ENCODE results near the gene ITCH.
"Not testable (repeated sequence)": the region's sequence is repeated elsewhere in the genome, so short reads cannot be mapped to it uniquely, and the experiment has no call there.

The ITCH gene

GRCh38 chr20:34514897-34515483 is 151.9 kb downstream of the ITCH start:
- DNase-seq, result no peak

- DNase-seq, result peak; percentile 88
Observed at GRCh38 chr20:34515484-34516246, 152.6 kb downstream of the ITCH start.

- DNase-seq, result peak; percentile 98
Observed at GRCh38 chr20:34516247-34517113, 153.4 kb downstream of the ITCH start, which contains the start of gene DYNLRB1. Gene DYNLRB1, plus strand, starts transcription at chr20:34516422. Its CDS starts 37 bp downstream, at chr20:34516459.

- no peak for DNase-seq
Observed at GRCh38 chr20:34517114-34517505, 154.0 kb downstream of the ITCH start.

- DNase-seq, result not testable (repeated sequence)
Observed at GRCh38 chr20:34518863-34519262, 155.8 kb downstream of the ITCH start.

GRCh38 chr20:34519841-34520240 is 156.8 kb downstream of the ITCH start:
- DNase-seq, result not testable (repeated sequence)

GRCh38 chr20:34522969-34523871 is 160.1 kb downstream of the ITCH start:
- peak; percentile 72 for DNase-seq

GRCh38 chr20:34524426-34524825 is 161.4 kb downstream of the ITCH start:
- DNase-seq, result peak; percentile 30

- no peak for DNase-seq
Observed at GRCh38 chr20:34525342-34525708, 162.3 kb downstream of the ITCH start.

GRCh38 chr20:34525709-34526416 is 162.8 kb downstream of the ITCH start:
- DNase-seq, result peak; percentile 35

GRCh38 chr20:34526466-34526865 is 163.4 kb downstream of the ITCH start:
- DNase-seq, result no peak

- DNase-seq, result no peak
Observed at GRCh38 chr20:34527016-34527415, 163.9 kb downstream of the ITCH start.

- no peak for DNase-seq
Observed at GRCh38 chr20:34528921-34529297, 165.8 kb downstream of the ITCH start.

- DNase-seq, result no peak
Observed at GRCh38 chr20:34529742-34530141, 166.7 kb downstream of the ITCH start.

- no peak for DNase-seq
Observed at GRCh38 chr20:34530342-34530741, 167.3 kb downstream of the ITCH start.

GRCh38 chr20:34531608-34532265 is 168.7 kb downstream of the ITCH start:
- DNase-seq, result no peak

GRCh38 chr20:34532320-34532719 is 169.2 kb downstream of the ITCH start:
- DNase-seq, result no peak

- DNase-seq, result no peak
Observed at GRCh38 chr20:34532756-34533155, 169.7 kb downstream of the ITCH start.

- DNase-seq, result no peak
Observed at GRCh38 chr20:34534391-34535165, 171.5 kb downstream of the ITCH start.

- DNase-seq, result no peak
Observed at GRCh38 chr20:34535301-34535840, 172.3 kb downstream of the ITCH start.
